GM21619 (cell line): ENCODE measurements around the gene TIMM23.
"Not testable (repeated sequence)": the region's sequence is repeated elsewhere in the genome, so short reads cannot be mapped to it uniquely, and the experiment has no call there.

Experiments
- ATAC-seq: cut with Tn5 transposase; IDR thresholded peaks from one replicate; pipeline ENCODE4 v1.9.1; 2021; ENCODE audit not compliant: unreplicated experiment

The TIMM23 gene

DNA sequence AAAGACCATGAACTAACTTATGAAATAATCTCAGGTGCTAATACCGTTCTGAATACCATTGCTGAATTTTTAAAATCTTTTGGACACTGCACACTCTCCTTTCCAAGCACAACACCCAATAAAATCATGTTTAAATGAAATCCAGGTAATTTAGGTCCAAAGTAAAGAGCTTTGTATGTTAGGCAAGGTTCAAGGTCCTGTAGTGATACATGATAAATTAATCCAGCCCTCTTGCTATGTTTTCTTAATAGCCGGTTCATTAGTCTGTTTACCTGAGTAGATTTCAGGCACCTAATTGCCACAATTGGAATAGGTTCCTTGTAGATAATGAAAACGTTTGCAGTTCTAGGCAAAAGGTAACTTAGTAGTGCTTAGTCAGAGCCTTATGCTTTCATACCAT is 13.3 kb downstream of the TIMM23 start:
- not testable (repeated sequence) for ATAC-seq

DNA sequence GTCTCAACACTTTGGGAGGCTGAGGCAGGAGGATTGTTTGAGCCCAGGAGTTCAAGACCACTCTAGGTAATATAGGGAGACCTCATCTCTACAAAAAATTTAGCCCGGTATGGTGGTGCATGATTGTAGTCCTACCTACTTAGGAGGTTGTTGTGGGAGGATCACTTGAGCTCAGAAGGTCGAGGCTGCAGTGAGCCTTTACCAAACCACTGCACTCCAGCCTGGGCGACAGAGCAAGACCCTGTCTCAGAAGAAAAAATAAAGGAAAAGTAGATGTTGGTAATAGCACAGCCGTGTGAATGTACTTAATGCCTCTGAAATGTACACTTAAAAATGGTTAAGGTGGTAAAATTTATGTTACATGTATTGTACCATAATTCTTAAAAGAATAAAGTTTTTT is 25.3 kb downstream of the TIMM23 start:
- no peak for ATAC-seq

DNA sequence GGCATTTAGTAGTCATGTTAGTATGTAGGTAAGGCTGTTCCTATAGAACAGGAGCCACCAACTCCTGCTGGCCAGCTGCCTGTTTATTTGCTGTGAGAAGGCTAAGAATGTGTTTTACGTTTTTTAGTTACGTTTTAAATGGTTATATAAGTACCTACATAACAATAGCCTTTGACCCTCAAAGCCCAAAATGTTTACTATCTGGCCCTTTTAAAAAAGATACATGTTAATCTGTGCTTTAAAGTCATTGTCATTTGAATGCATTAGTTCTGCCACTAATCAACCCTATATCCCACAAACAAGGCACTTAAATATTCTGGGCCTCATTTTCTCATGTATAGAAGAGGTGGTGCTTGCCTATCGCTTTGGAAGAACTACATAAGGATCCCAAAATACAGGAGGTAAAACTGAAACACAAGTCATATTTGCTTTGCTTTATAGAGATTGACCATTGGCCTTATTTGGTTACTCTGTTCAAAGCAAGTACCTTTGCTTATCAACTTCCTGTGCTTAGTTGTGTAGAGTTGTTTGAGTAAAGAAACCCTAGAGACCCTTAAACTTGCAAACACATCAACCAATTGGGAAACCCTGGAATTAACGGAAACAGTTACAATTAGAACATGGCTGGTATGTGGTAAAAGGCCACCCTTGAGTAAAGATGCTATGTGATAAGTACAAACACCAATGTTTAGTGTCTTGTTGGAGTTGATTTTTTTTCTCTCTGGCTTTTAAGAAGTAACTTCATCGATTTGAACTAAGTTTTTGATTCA is 25.9 kb downstream of the TIMM23 start:
- ATAC-seq: no peak

DNA sequence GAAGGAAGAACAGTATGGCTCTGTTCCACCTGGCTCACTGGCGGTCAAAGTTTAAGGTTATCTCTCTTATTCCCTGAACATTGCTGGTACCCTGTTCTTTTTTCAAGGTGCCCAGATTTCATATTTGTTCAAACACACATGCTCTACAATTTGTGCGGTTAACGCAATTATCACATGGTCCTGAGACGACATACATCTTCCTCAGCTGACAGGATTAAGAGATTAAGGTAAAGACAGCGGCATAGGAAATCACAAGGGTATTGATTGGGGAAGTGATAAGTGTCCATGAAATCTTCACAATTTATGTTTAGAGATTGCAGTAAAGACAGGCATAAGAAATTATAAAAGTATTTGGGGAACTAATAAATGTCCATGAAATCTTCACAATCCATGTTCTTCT is 27.7 kb downstream of the TIMM23 start:
- ATAC-seq: not testable (repeated sequence)

DNA sequence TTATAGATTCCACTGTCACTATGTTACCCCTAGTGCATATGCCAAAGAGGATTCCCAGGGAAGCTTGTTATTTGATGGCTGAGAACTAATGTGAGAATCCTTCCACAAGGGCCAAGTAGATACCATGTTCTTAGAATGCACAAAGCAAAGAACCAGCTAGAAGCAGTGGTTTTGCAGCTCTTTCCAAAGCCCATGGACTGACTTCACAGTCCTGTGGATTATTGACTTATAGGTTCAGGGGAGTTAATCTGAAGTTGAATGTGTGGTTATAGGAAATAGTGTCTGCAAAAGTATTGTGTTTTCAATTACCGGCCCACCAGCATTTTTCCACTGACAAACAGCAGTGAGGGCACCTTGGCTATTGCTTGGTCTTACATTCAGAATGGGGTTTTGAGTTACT is 28.2 kb downstream of the TIMM23 start:
- no peak for ATAC-seq

DNA sequence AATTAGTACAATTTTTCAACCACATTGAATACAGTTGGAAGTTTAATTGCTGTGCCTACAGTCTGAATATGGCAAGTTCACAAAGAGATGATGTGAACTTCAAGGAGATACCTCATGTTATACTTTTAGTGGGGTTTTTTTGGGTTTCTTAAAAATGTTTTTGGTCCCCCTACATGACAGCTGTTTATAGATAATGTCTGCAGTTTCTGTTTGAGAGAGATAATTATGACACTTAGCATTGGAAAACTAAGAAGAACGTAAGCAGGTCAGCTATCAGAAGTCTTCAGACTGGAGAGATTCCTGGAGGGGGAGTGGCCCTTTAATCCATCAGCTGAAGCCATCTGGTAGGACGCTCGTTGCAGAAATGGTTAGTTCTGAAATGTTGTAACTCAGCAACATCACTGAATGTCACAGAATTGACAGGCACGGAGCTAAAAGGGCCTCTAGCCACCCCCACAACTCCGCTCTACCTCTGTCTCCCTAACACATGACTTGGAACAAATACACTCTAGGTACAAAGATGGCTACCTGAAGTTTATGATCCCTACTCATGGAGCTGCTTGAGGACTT is 29.0 kb downstream of the TIMM23 start:
- ATAC-seq: no peak

DNA sequence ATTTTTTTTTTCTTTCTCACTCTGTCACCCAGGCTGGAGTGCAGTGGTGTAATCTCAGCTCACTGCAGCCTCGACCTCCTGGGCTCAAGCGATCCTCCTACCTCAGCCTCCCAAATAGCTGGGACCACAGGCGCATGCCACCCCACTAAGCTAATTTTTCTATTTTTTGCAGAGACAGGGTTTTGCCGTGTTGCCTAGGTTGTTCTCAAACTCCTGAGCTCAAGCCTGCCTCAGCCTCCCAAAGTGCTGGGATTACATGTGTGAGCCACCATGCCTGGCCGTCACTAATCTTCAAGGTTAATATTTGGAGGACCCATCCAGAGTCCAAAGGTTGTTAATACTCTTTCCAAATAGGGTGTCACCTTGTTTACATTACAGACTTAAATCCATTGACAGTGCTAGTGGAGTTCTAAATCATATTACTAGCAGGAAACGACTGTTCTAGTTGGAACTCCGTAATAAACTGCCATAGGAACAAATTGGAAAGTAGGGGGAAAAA is 29.9 kb downstream of the TIMM23 start:
- ATAC-seq: not testable (repeated sequence)

DNA sequence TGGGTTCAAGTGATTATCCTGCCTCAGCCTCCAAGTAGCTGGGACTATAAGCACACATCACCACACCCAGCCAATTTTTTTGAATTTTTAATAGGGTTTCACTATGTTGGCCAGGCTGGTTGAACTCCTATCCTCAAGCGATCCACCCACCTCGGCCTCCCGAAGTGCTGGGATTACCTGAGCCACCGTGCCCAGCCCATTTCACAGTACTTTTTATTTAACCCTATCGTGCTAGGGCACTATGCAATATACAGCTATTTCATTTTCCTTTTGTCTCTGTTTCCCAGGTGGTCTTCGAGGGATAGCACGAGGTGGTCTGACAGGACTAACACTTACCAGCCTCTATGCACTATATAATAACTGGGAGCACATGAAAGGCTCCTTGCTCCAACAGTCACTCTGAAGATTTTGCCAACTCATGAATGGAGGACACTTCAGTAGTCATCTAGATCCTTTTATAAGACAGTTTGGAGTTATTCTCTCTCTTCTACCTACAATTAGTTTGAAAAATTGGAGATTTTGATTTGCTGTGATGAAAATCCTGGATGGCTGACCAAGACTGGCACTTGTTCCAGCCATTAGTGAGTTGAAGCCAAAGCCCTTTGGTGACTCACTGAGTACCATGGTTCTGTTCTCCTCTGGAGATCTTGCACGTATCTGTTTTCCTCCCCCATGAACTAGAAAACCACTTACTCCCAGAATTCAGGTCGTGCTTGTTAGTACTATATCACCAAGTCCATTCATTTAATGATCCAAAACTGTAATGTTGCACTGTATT is 30.8 kb downstream of the TIMM23 start:
- ATAC-seq: no peak

DNA sequence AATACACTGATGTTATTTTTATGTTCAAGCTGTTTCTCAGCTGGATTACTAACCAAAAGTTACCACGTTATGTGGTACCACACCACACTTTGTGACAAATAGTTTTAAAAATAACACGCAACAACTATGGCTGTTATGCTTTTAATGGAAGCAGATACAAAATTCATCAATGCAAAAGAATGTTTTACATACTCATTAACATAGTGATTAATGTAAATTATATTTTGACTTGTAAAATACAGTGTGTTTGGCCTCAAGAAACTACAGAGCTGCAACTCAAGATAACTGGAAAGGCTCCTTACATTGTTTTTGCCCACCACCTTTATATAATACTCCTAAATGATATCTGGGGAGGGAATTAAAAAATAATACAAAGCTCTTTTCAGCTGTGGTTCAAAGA is 32.7 kb downstream of the TIMM23 start:
- no peak for ATAC-seq

DNA sequence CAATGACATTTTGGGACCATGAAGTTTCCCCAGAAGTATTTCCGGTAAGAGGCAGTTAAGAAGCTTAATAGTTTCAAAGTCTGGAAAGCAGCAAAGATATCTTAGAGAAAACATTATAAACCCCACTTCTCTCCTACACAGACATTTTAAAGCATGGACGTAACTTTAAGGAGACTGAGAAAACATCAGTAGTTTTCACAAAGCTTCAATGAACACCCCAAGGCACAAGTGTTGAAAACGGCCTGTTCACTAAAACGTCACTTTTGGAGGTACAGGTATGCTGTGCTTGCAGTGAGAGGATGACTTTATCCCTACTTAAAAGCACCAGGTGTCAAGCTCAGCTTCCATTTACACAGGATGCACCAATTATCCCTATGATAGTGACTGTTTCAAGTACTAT is 33.1 kb downstream of the TIMM23 start:
- no peak for ATAC-seq

DNA sequence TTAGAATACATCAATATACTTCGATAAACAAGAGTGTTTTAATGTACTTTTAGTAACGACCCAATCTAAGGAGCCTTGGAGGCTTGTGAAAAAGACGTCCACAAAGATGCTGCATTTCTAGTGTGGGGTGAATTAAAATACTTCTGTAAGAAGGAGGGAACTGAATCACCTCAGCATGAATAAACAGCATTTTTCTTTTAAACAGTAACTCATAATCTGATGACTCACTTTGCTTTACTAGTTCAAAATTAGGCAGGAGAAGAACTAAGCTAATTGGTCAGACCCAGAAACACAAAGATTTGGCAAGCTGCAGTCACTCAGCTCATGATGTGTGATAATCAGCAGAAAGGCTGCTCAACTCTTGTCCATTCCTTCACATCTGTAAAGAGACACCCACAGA is 33.9 kb downstream of the TIMM23 start:
- no peak for ATAC-seq

DNA sequence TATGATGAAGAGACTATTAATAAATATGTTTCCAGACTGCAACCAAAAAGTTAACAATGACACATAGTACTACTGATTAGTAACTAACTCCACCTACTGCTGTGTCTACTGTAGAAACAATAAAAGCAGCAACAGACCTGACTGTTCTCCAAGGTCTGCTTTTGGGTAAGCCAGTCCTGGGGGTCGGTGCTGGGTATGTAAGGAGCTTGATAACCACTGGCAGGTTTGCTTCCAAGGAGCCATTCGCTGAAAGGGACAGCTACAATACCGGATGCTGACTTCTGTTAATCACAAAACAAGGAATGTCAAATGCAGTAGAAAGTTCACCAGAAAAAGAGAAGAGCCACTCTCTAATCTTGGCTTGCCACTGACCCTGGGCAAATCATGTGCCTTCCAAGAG is 40.5 kb downstream of the TIMM23 start:
- no peak for ATAC-seq

DNA sequence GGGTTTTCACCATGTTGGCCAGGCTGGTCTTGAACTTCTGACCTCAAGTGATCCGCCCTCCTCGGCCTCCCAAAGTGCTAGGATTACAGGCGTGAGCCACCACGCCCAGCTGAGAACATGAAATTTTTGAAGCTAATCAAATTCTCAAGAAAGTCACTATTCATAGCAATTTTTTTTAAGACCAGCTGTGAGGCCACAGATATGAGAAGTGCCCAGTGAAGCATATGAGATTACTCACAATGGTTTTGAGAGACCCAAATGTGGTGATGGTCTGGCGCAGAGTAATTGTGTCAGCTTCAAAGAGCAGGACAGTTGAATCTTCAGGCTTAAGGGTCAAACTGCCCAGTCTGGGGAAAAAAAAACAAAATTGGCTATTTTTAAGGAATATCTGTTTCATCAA is 41.9 kb downstream of the TIMM23 start:
- no peak for ATAC-seq

DNA sequence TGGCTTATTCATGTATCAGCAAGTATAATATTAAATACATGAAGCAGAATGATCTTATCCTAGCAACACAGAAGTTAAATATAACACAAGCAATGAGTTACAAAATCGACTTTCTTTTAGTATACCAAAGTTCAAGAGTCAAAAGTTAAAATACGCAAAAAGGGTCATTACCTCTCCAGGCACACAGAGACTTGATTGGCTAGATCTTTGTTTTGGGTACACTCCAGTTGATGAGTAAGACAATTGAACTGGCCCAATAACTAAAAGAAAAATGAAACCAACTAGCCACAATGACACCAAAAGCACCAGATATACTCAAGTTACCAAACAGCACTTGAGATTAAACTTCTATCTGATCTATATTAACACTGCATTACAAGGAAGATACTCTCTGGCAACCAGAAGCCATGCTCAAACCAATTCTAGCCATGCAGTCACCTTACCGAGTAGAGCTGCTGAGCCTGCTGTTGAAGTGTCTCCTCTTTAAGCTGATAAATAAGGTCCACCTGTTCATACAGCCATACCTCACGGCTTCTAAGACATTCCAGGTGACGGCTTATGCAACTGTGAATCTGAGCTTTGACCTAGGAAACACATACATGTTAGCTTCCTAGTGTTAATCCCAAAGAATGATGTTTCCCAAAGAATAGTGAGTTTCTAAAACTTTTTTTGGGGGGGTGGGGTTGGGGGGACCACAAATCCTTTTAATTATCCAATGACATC is 42.6 kb downstream of the TIMM23 start:
- ATAC-seq: no peak

DNA sequence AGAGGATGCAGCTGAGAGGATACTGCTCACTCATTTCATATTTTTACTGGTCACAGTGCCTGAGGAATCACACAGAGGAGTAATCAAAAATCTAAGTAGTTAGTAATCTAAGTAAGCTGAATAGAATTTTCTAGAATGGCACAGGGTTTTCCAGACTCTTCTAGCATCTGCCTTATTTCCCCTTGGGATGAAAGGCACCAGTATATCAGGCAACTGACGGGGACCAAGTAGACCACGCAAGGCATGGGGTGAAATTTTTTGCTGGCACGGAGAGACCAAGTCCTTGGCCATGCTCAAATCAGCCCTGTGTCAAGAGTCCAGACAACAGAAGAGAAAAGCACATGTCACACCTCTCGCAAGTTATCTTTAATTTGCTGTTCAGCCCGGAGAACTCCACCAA is 43.9 kb downstream of the TIMM23 start:
- no peak for ATAC-seq

DNA sequence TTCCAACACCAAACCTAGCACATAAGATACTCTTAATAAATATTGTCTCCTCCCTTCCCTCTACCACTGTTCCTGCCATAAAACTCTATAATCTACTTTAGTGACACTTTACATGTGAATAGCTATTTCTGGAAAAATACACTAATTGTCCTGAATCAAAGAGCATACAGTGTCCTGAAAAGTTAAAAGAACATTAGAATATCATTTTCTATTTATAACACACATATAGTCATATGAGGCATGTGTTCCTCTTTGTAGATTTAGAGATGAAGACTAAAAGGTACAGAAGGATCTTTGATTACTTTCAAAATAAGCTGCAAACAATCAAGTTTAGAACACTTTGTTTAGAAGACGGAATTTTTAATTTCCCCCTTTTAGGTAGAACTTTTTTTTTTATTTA is 44.5 kb downstream of the TIMM23 start:
- no peak for ATAC-seq

DNA sequence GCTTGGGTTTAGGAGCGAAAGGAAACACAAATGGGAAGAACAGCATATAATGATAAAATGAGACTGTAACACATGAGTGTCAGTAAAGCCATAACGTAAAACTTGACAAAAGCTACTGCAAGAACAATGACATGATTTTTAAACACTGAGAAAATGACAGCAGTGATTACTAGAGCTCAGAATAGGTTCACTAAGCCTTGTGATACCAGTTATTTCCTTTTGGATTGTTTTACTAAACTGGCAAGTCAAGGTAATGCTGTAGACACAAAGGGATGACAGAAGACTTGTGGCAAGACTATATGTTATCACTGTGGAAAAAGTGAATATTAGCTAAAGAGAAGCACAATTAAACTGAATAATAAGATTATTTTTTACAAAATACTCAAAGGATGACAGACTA is 45.4 kb downstream of the TIMM23 start:
- ATAC-seq: no peak

DNA sequence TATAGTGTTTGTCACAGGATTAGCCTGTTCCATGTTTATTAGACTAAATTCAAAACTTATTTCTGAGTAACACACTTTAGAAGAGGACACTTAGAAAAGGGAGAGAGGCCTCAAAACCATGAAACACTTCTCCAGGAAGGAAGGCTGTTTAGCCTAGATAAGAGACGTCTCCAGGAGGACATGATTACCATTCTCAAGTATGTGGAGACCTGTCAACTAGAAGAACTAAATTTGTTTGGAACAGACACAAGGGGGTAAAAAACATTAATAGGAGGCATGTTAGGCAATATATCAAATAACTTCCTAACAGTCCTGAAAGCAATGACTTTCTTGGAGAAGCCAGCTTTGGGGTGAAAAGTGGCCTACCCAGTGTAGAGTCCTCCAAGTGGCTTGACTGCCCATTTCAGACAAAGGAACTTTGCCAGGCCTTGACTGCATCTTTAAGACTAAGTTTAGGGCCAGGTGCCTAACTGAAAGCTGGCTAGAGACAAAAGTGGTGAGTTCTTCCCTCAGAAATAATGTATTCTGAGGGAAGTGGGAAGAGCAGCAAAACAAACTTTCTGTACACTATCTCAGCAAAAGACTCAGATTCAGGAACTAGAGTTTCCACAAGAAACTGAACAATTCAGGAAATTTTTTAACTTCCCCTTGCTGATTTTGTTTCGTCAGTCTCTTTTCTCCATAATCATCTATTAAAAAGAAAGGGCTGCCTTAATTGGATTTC is 46.3 kb downstream of the TIMM23 start:
- ATAC-seq: no peak

DNA sequence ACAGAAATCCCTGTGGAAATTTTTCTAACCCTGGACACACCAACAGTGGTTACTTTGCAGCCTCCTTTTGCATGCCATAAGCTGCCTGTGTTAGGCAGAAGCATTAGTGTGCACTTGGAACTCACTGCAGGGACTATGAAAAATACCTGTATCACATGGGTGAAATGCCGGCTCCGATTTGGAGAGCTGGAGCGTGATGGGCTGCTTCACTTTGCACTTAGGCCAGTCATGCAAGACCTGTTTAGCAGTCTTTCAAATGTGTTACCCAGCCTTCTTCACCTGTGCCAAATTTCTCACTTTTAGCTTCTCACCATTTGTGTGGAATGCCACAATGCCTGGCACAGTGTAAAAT is 46.9 kb downstream of the TIMM23 start:
- no peak for ATAC-seq

DNA sequence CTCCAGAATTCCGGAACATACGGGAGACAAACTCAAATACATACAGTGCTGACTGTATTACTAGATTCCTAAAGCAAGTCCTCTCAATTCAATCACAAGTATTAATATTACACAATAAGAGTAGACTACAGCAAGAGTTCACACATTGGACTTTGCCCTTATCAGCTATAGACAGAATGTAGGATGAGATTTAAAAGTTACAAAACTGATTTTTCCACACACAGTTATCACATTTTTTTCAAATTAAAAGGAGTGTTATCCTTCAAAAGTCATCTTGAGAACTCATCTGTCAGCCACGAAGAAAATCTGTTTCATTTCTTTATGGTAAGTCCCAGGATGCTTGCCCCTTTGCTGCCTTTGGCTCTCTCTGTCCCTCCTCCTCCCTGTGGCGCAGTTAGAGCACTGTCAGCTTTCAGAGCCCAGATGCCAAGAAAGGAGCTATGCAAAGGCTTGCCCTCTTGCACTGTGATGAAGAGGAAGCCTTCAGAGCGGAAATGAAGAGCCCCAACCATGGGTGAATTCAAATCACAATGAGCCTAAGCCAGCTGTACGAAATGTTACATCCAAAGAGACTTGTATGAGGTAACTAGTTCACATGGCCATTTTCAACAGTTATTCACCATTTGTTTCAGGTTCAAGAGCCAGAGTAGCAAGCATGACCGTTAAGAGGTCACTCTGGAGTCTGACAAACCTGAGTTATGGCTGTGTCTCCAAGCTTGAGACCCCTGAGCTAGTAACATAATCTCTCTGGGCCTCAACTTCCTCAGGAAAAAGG is 47.5 kb downstream of the TIMM23 start:
- no peak for ATAC-seq
